Measurements from ENCODE around the gene SHISA8. TPM values are rescaled to one million over a fixed set of nuclear protein-coding genes. Genes with fewer than 3 reads are reported as not detected.
"Not testable (repeated sequence)": the region's sequence is repeated elsewhere in the genome, so short reads cannot be mapped to it uniquely, and the experiment has no call there.

The SHISA8 gene
- total RNA-seq, 2 donors from 2014 or later: 0.31 to 0.67 TPM

GRCh38 chr22:41951898-41952474, 37.1 kb upstream of the SHISA8 start, which contains the start of gene SMIM45:
TSS of gene SMIM45 (plus strand) at chr22:41952150.
- Histone ChIP-seq H3K27me3 (no peaks in the 10 kb centered on the region), H3K36me3 (no peaks in the 10 kb centered on the region), H3K4me1 (no peaks in the 10 kb centered on the region), H3K9me3 (no peaks in the 10 kb centered on the region), H3K27ac (no peak within 1 kb of the TSS), H3K4me3 (no peak within 1 kb of the TSS)
- TF ChIP-seq CTCF (IDR thresholded peaks at IDR 0.05): no peak
- DNase-seq (ENCODE audit: low spot score): no peak

- no peaks in the 10 kb centered on the region for H3K36me3 ChIP-seq
- no peak for DNase-seq (ENCODE audit: low spot score)
- H3K4me3 ChIP-seq: no peak overlapping the region
- no peaks in the 10 kb centered on the region for H3K27me3 ChIP-seq
- TF ChIP-seq CTCF (IDR thresholded peaks at IDR 0.05): no peak
- H3K9me3 ChIP-seq: no peaks in the 10 kb centered on the region
- H3K27ac ChIP-seq: no peak overlapping the region
- peaks cover 0 to 8% of the 10 kb centered on the region in 2 donors for H3K4me1 ChIP-seq
Observed at GRCh38 chr22:41949297-41949965, 34.6 kb upstream of the SHISA8 start.

- not testable (repeated sequence) for H3K27me3 ChIP-seq; DNase-seq (ENCODE audit: low spot score); H3K4me3 ChIP-seq
Observed at GRCh38 chr22:41948928-41949296, 34.0 kb upstream of the SHISA8 start.

GRCh38 chr22:41948142-41948541, 33.3 kb upstream of the SHISA8 start:
- no peak for DNase-seq (ENCODE audit: low spot score)
- Histone ChIP-seq H3K27me3 (no peaks in the 10 kb centered on the region), H3K27ac (no peak overlapping the region), H3K9me3 (no peaks in the 10 kb centered on the region), H3K4me1 (peaks cover 0 to 8% of the 10 kb centered on the region in 2 donors), H3K4me3 (no peak overlapping the region), H3K36me3 (no peaks in the 10 kb centered on the region)
- TF ChIP-seq CTCF (IDR thresholded peaks at IDR 0.05): no peak

More at GRCh38 chr22:41948928-41949296, 34.0 kb upstream of the SHISA8 start:
- not testable (repeated sequence) for H3K36me3 ChIP-seq, H3K27ac ChIP-seq, H3K4me1 ChIP-seq, H3K9me3 ChIP-seq

- TF ChIP-seq CTCF (IDR thresholded peaks at IDR 0.05): no peak
- peaks cover 0 to 8% of the 10 kb centered on the region in 2 donors for H3K4me1 ChIP-seq
- H3K4me3 ChIP-seq: peak overlapping the region in 1 of 2 donors; percentile 73
- H3K36me3 ChIP-seq: no peaks in the 10 kb centered on the region
- H3K27me3 ChIP-seq: no peaks in the 10 kb centered on the region
- no peaks in the 10 kb centered on the region for H3K9me3 ChIP-seq
- peak overlapping the region; percentile 7 to 45 for H3K27ac ChIP-seq
- no peak for DNase-seq (ENCODE audit: low spot score)
Observed at GRCh38 chr22:41947424-41948080, 32.7 kb upstream of the SHISA8 start.
